OCI-LY1 (cell line): Measurements from ENCODE around the gene DNAH11.

Experiments
- CTCF ChIP-seq: fragments of 200-600 bp; sonication (generic), shearing (Covaris generic); IDR thresholded peaks from 2 replicates; pipeline ENCODE4 v1.5.1; 2017; ENCODE audit warnings: mild to moderate bottlenecking, antibody characterized with exemption, low read length, moderate library complexity, mixed read lengths
- EZH2 ChIP-seq: fragments of 200-600 bp; sonication (generic), shearing (Covaris generic); IDR thresholded peaks from 2 replicates; pipeline ENCODE4 v1.8.0; 2017; ENCODE audit warnings: borderline replicate concordance, mixed run types, mild to moderate bottlenecking, antibody characterized with exemption, low read length, moderate library complexity, mixed read lengths

DNA sequence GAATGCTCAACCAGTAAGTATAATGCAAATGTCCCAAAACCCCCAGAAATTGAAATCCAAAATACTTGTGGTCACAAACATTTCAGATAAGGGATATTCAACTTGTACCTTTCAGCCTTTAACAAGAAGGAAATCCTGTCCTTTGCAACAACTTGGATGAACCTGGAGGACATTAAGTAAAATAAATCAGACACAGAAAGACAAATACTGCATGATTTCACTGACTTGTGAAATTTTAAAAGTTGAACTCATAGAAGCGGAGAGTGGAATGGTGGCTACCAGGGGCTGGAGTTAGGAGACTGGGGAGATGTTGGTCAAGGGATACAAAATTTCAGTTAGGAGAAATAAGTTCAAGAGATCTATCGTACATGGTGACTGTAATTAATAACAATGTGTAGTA is 187.6 kb downstream of the DNAH11 start:
- no peak for TF ChIP-seq CTCF
- TF ChIP-seq EZH2 = no peak
